GM12873 (cell line): Measurements from ENCODE around the gene COQ5.

Experiments
- TF ChIP-seq, protein P1 (sequence below): IDR thresholded peaks from 2 replicates; pipeline ENCODE4 v1.5.1; 2012; ENCODE audit warnings: low read depth, mild to moderate bottlenecking, moderate library complexity, low read length, control low read depth; ENCODE audit not compliant: insufficient read depth; ENCODE audit errors: missing control alignments

The COQ5 gene

DNA sequence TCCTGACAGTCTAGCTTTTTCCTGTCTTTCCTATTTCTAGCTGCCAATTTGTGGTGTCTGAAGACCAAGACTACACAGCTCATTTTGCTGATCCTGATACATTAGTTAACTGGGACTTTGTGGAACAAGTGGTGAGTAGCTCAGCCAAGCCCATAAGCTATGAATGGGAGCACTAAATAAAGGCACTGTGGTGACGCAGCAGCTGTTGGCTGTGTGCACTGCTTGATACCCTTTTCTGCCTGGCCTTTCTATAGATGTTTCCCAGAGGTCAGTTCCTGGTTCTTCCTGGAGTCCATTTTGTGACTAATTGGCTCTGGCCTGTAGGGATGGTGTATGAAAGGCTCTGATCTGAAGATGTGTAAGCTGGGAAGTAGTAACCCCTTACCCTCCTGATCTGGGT lies 25.7 kb upstream of the COQ5 start:
- TF ChIP-seq, protein P1, sequence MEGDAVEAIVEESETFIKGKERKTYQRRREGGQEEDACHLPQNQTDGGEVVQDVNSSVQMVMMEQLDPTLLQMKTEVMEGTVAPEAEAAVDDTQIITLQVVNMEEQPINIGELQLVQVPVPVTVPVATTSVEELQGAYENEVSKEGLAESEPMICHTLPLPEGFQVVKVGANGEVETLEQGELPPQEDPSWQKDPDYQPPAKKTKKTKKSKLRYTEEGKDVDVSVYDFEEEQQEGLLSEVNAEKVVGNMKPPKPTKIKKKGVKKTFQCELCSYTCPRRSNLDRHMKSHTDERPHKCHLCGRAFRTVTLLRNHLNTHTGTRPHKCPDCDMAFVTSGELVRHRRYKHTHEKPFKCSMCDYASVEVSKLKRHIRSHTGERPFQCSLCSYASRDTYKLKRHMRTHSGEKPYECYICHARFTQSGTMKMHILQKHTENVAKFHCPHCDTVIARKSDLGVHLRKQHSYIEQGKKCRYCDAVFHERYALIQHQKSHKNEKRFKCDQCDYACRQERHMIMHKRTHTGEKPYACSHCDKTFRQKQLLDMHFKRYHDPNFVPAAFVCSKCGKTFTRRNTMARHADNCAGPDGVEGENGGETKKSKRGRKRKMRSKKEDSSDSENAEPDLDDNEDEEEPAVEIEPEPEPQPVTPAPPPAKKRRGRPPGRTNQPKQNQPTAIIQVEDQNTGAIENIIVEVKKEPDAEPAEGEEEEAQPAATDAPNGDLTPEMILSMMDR, result no peak

DNA sequence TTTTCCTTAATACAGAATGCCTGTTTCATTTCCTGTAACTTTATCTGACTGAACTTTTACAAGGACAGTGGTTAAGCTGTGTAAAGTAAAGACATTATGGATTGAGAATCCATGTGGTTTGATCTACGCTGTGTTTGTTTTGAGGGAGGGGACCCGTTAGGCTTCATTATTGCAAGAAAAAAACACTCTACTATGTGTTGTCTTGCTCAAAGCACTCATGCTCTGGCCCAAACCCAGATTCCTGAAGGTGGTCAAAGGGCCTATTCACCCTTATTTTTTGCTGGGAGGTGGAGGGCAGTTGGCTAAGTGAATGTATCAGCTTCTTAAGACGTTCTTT lies 17.1 kb upstream of the COQ5 start:
- TF ChIP-seq, protein P1, result no peak

DNA sequence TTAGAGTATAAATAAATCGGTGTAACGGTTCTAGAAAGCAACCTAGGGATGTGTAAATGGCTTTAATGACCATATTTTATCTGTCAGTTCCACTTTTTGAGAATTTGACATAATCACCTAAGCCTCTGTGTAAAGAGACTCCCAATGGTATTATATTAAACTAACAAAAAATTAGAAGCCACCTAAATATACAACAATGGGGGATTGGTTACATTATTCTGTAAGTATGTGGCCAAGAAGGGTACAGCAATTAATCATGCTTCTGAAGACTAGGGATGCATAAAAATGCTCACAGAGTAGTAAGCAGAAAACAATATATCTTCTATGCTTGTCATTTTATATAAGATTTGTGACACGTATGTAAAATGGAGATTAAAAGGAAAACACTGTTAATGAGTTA lies 15.7 kb upstream of the COQ5 start:
- TF ChIP-seq, protein P1, result no peak

DNA sequence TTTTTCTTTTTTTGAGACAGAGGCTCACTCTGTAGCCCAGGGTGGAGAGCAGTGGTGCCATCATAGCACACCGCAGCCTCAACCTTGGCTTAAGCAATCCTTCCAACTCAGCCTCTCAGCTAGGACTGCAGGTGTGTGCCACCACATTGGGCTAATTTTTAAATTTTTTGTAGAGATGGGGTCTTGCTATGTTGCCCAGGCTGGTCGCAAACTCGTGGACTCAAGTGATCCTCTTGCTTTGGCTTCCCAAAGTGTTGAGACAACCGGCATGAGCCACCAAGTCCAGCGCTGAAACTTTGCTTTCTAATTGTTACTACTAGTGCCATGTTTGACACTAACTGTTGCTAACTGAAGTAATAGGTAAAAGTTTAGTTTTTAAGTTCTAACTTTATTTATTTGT lies 13.2 kb upstream of the COQ5 start:
- TF ChIP-seq, protein P1, result no peak

DNA sequence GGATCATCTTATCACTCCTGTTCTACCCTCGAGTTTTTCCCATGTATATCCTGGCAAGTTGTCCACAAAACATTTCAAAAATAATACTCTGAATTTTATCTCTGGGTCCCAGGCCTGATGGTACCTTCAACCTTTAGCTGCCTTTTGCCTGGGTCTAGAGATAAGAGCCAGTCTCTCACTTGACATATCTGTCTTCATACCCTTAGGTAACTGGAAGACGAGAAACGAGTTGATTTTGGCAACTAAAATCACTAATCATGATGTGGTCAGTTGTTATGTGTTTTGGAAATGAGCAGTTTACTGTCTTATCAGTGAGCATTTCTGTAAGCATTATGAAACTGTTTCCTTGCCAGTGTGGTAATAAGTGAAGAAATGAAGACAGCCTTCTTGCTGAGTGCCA lies 11.5 kb upstream of the COQ5 start:
- TF ChIP-seq, protein P1, result no peak

DNA sequence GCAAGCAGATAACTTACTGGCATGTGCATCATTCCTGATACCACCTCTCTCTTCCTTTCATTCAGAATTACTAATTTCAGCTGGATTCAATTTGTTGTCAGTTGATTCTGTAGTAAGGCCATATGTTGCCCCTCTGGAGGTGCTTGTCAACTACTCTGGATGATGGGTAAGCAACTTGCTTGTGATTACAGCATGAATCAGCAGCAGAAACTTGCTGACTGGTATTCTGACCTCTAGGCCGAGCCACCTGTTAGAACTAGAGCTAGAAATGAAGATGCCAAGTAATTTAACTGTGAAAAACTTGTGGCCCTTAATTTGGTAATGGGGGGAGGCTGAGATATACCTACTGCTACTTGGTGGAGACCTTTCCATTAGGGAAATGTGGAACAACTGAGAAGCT lies 10.3 kb upstream of the COQ5 start:
- TF ChIP-seq, protein P1, result no peak

DNA sequence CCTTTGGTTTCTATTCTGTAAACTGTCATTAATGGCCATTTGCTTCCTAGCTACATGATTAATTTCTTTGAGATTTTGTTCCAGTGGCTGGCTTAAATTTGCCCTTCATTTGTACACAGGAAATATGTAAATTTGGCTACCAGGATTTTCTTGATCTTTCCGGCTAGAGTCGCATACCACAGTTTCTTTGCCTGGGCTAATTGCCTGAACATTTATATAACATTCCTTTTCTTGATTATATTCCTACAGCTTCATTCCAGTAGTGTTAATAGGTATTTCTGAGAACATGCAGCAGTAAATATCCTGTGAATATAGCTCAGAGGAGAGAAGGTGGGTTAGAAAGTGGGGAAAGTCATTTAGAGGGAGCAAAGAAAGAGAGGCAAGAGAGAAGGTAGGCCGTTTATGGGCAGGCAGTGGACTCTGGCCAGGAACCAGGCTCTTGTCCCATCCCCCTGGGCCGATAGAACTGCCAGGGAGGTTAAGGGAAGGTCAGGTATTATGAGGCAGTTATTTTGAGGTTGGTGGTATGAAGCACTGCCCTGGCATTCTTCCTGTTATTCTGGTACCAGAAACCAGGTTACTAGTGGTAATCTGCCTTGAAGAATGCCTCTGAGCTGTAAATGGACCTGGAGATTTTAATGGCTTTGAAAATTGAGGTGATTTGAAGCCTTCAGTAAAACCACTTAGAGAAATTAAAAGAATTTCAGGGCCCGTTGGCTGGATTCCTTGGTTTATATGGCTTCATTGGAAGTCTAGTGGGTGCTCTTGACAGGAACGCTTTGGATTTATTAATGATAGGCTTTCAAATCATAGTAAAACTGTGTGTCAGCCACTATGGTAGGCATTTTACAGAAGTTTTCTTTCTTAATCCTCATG lies 9.6 kb upstream of the COQ5 start:
- TF ChIP-seq, protein P1, result no peak
